ENCODE data around the gene OR8U1. TPM values are rescaled to one million over a fixed set of nuclear protein-coding genes. Genes with fewer than 3 reads are reported as not detected.

The OR8U1 gene
- total and polyA plus RNA-seq, 2 donors (not counting 3 experiments of a cell fraction or from before 2014, with no cell fraction given), result not detected

DNA sequence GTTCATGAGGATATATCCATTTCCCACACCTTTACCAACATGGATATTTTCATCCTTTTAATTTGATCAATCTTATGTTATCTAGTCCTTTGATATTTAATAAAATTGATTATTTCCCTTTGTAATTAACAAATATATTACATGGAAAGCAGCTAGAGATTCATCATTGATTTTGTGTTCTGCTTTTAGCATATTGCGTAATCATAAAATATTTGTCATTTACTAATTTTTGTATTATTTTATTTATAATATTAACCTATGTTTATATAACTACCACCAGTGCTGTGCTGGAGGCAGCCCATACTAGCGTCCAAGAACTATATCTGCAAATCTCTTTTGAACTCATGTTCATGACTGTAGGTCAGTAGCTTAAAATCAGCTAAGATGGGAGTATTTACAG is 4.7 kb downstream of the OR8U1 start:
- no peaks in the 10 kb centered on the region for H3K27me3 ChIP-seq (ENCODE audit: control insufficient read depth in 2 of 2, insufficient read depth in 2 of 2, low read length in 2 of 2)
- H3K36me3 ChIP-seq (ENCODE audit: control insufficient read depth in 2 of 2, extremely low read depth in 1 of 2, insufficient read depth in 2 of 2, low read length in 2 of 2), result no peaks in the 10 kb centered on the region
- H3K79me2 ChIP-seq (ENCODE audit: control insufficient read depth, insufficient read depth, low read length), result no peaks in the 10 kb centered on the region
- dilution Hi-C loops (cut with MboI; ENCODE audit: extremely low pct_ligation_motif_present, low sequenced_read_pairs) (no loop called here), intact Hi-C loops (cut with micrococcal nuclease) (no loop called here)
- no peak overlapping the region for H3K9ac ChIP-seq (replicated peaks; ENCODE audit: extremely low read depth, insufficient read depth, low read length)
- DNase-seq (ENCODE audit: low read depth, low spot score) (no peak), FAIRE-seq (no peak)
- H3K4me2 ChIP-seq (ENCODE audit: insufficient read depth, low read length), result no peak overlapping the region
- CTCF ChIA-PET, result no interaction called here
- no peaks in the 10 kb centered on the region for H3K9me3 ChIP-seq (replicated peaks; ENCODE audit: control insufficient read depth, insufficient read depth, low read length)
- no peaks in the 10 kb centered on the region for H3K9me1 ChIP-seq (replicated peaks; ENCODE audit: control insufficient read depth, extremely low read depth, insufficient read depth, low read length)
- POLR2A ChIA-PET, result no interaction called here
- no peak overlapping the region for H3K27ac ChIP-seq (ENCODE audit: insufficient read depth, low read depth, low read length)
- H4K20me1 ChIP-seq (replicated peaks; ENCODE audit: control insufficient read depth, extremely low read depth, insufficient read depth, low read length), result no peaks in the 10 kb centered on the region
- TF ChIP-seq EZH2 (IDR thresholded peaks at IDR 0.05; ENCODE audit: borderline replicate concordance, low read depth, low read length, severe bottlenecking) (no peak), CTCF (IDR thresholded peaks at IDR 0.05; ENCODE audit: extremely low read depth in 1 of 2, insufficient read depth in 1 of 2, low read depth in 1 of 2, low read length in 2 of 2) (no peak), GATA2 (IDR thresholded peaks at IDR 0.05; ENCODE audit: insufficient read depth, insufficient read length, low read depth, low read length) (no peak), MAX (IDR thresholded peaks at IDR 0.05; ENCODE audit: insufficient read depth, insufficient read length) (no peak), POLR2A (IDR thresholded peaks at IDR 0.05; ENCODE audit: low read depth, low read length) (no peak), MYC (IDR thresholded peaks at IDR 0.05; ENCODE audit: low read depth, low read length) (no peak), JUN (IDR thresholded peaks at IDR 0.05; ENCODE audit: borderline replicate concordance, insufficient read depth, insufficient read length, low read depth) (no peak), FOS (IDR thresholded peaks at IDR 0.05; ENCODE audit: borderline replicate concordance, insufficient read depth, low read length) (no peak), POLR2AphosphoS5 (IDR thresholded peaks at IDR 0.05; ENCODE audit: insufficient read depth, low read depth, low read length) (no peak)
- BruUV-seq (replicated peaks), result no TSS peak
- H3K4me1 ChIP-seq (ENCODE audit: control insufficient read depth, extremely low read depth, insufficient read depth, low read length), result no peaks in the 10 kb centered on the region
- H3K4me3 ChIP-seq (replicated peaks in 1 of 3; ENCODE audit: insufficient read depth in 1 of 3, low read depth in 1 of 3, low read length in 3 of 3), result no peak overlapping the region
- H2AFZ ChIP-seq (ENCODE audit: low read depth, low read length), result no peak overlapping the region

Measured in endothelial cell of umbilical vein (primary cell).